ENCODE measurements around the gene DHX34.
"Not testable (repeated sequence)": the region's sequence is repeated elsewhere in the genome, so short reads cannot be mapped to it uniquely, and the experiment has no call there.

The DHX34 gene

DNA sequence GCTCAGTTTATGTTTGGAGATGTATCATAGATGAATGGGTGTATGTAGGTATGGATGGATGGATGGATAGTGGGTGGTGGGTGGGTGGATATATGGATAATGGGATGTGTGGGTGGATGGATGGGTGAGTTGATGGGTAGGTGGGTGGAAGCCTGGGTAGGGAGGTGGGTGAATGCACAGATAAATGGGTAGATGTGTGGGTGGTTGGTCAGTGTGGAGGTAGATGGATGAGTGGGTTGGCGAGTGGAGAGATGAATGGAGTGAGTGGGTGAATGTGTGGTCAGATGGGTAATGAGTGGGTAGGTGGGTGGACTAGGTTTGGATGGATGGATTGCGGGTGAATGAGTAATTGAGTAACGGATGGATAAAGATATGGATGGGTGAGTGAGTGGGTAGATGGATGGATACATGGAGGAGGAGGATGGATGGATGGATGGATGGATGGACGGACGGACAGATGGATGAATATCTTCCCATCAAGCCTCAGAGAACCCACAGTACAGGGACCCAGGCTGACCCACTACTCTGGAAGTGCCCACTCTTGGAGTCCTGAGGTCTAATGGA lies 56.8 kb downstream of the DHX34 start:
- TF ChIP-seq, protein P1, sequence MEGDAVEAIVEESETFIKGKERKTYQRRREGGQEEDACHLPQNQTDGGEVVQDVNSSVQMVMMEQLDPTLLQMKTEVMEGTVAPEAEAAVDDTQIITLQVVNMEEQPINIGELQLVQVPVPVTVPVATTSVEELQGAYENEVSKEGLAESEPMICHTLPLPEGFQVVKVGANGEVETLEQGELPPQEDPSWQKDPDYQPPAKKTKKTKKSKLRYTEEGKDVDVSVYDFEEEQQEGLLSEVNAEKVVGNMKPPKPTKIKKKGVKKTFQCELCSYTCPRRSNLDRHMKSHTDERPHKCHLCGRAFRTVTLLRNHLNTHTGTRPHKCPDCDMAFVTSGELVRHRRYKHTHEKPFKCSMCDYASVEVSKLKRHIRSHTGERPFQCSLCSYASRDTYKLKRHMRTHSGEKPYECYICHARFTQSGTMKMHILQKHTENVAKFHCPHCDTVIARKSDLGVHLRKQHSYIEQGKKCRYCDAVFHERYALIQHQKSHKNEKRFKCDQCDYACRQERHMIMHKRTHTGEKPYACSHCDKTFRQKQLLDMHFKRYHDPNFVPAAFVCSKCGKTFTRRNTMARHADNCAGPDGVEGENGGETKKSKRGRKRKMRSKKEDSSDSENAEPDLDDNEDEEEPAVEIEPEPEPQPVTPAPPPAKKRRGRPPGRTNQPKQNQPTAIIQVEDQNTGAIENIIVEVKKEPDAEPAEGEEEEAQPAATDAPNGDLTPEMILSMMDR (conservative IDR thresholded peaks at IDR 0.05; ENCODE audit: low read depth, low read length), result no peak
- H3K4me3 ChIP-seq (ENCODE audit: low read length), result no peak overlapping the region
- no peak for DNase-seq (ENCODE audit: low read depth)

DNA sequence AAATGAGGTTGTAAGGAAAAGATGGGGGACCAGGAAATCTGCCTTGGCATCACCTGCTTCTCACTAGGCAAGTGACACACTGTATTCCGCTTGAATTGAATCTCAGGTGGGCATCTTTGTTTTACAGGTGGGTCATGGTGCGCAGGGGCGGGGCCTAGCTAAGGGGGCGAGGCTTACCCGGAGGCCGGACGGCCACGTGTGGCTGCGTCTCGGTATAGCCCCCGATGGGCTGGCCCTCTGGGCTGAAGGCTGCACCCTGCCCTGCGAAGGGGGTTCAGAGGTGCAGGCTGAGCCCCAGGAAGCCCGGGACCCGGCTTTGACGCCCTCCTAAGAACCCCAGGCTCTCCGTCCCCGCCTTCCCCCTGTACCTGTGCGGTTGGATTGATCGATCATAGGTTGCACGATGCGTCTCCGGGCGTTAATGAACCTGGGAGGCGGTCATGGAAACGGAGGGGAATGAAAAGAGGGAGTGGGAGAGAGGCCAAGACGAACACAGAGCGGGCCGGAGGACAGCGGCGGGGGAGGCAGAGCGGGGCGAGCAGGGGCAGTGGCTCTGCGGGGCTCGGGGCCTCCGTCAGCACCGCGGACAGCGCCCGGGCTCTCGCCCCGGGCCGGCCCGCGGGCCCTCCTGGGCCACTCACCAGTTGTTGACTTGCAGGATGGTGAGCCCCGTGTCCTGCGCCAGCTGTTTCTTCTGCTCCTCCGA lies 57.7 kb downstream of the DHX34 start:
- TF ChIP-seq, protein P1 (conservative IDR thresholded peaks at IDR 0.05; ENCODE audit: low read depth, low read length), result no peak
- no peak for DNase-seq (ENCODE audit: low read depth)
- H3K4me3 ChIP-seq (ENCODE audit: low read length), result no peak overlapping the region

DNA sequence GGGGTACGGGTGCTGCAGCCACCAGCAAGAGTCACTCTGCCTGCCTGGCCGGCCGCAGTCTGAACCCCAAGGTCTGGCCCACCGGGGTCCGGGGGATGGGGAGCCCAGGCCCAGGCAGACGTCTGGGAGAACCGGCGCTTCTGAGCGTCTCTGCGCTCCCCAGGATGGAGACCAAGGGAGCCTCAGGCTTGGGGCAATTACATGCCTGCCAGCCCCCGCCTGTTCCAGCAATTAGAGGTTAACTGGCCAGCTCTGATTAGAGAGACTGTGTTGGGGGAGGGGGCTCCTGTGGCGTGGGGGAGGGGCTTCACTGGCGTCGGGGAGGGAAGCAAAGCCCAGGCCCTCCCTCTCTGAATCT lies 58.3 kb downstream of the DHX34 start:
- DNase-seq (ENCODE audit: low read depth), result no peak
- no peak overlapping the region for H3K4me3 ChIP-seq (ENCODE audit: low read length)
- TF ChIP-seq, protein P1 (conservative IDR thresholded peaks at IDR 0.05; ENCODE audit: low read depth, low read length), result no peak

DNA sequence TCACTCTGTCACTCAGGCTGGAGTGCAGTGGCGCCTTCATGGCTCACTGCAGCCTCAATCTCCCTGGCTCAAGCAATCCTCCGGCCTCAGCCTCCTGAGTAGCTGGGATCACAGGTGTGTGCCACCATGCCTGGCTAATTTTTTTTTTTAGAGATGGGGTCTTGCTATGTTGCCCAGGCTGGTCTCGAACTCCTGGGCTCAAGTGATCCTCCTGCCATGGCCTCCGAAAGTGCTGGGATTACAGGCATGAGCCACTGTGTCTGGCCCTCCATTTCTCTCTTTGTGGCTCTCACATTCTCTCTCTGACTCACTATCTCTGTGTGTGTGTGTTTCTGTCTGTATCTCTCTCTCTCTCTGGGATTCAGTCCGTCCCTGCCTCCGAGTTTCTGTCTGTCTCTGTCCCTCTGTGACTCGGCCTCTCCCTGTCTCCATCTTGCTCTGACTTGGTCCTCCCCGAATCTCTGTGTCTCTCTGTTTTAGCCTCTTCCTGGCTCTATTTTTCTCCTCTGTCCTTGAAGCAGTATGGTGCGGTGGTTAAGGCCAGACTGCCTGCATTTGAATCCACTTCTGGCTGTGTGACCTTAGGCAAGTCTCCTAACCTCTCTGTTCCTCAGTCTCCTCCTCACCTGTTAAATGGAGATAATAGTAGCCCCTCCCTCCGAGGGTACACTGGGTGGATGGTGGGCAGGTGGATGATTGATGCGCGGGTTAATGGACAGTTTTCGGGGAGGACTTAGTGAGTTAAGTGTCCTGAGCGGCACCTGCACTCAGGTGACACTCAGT lies 59.2 kb downstream of the DHX34 start:
- TF ChIP-seq, protein P1 (conservative IDR thresholded peaks at IDR 0.05; ENCODE audit: low read depth, low read length), result no peak

DNA sequence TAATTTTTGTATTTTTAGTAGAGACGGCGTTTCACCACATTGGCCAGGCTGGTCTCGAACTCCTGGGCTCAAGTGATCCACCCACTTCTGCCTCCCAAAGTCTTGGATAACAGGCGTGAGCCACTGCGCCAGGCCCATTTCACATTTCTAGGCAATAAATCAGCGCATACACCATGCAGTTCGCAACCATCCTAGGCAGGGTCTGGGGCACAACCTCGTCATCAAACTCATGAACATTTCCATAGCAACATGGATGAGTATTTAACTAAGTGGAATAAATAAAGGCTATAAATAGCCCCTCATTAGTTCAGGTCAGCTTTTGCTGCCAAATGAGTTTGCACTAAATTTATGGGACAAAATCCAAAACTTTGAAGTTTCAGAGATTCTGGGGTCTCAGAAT lies 62.0 kb downstream of the DHX34 start:
- no peak overlapping the region for H3K4me3 ChIP-seq (ENCODE audit: low read length)
- no peak for DNase-seq (ENCODE audit: low read depth)
- TF ChIP-seq, protein P1 (conservative IDR thresholded peaks at IDR 0.05; ENCODE audit: low read depth, low read length), result no peak

More for the DNA sequence above, 59.2 kb downstream of the DHX34 start:
- H3K4me3 ChIP-seq (ENCODE audit: low read length), result no peak overlapping the region
- DNase-seq (ENCODE audit: low read depth), result no peak

DNA sequence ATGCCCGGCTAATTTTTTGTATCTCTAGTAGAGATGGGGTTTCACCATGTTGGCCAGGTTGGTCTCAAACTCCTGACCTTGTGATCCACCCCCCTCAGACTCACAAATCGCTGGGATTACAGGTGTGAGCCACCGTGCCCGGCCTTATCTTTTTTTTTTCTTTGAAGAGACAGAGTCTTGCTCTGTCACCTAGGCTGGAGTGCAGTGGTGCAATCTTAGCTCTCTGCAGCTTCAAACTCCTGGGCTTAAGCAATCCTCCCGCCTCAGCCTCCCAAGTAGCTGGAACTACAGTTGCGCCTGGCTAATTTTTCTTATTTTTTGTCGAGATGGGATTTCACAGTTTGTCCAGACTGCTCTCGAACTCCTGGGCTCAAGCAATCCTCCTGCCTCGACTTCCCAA lies 62.6 kb downstream of the DHX34 start:
- not testable (repeated sequence) for DNase-seq (ENCODE audit: low read depth); H3K4me3 ChIP-seq (ENCODE audit: low read length)

DNA sequence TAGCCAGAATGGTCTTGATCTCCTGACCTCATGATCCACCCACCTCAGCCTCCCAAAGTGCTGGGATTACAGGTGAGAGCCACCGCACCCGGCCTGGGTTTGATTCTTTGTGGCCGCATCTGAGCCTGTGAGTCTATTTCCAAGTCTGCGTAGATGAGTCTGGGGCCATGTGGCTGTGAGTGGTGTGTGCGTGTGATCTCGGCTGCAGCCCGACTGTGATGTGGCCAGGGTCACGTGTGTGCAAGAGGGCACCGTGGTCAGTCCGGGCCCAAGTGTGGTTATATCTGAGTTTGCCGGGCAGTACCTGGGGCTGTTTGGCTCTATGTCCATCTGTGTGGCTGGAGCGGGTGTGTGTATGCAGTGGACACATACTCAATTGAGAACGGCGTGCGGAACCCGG lies 64.8 kb downstream of the DHX34 start:
- H3K4me3 ChIP-seq (ENCODE audit: low read length), result no peak overlapping the region
- TF ChIP-seq, protein P1 (conservative IDR thresholded peaks at IDR 0.05; ENCODE audit: low read depth, low read length), result no peak
- no peak for DNase-seq (ENCODE audit: low read depth)
